ENCODE data around the gene NFYC.

NFYC gene

GRCh38 chr1:40799351-40799867 is 107.9 kb downstream of the NFYC start:
- peak in 1 of 2 experiments; percentile 5 for DNase-seq (ENCODE audit: low read depth in 1 of 2, low spot score in 1 of 2)
- in situ Hi-C loops (cut with HindIII; ENCODE audit: low pct_unique_long_range_greater_than_20kb, low sequenced_read_pairs) = no loop called here
- TF ChIP-seq JUND (IDR thresholded peaks at IDR 0.05; ENCODE audit: low read depth) = no peak

DNA sequence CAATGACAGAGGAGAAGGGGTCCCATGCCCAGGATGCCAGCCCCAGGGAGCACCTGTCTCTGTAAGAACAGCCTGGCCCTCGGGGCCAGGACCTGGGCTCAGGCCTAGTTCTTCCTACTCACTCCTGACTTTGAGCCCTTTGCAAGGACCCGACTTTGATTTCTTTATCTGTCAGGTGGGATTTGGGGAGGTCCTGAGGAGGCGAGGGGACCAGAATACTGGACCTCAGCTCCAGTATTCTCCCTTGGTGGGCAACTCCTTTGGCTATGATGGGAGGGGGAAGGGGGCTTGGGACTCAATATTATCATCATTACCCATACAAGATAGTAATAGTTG is 110.2 kb downstream of the NFYC start:
- in situ Hi-C loops (cut with HindIII; ENCODE audit: low pct_unique_long_range_greater_than_20kb, low sequenced_read_pairs) = no loop called here
- DNase-seq (ENCODE audit: low read depth in 1 of 2, low spot score in 1 of 2) = no peak
- no peak for TF ChIP-seq JUND (IDR thresholded peaks at IDR 0.05; ENCODE audit: low read depth)

- no peak for TF ChIP-seq JUND (IDR thresholded peaks at IDR 0.05; ENCODE audit: low read depth)
- in situ Hi-C loops (cut with HindIII; ENCODE audit: low pct_unique_long_range_greater_than_20kb, low sequenced_read_pairs) = no loop called here
- peak in 1 of 2 experiments; percentile 88 for DNase-seq (ENCODE audit: low read depth in 1 of 2, low spot score in 1 of 2)
Measured at GRCh38 chr1:40802078-40802741, 110.7 kb downstream of the NFYC start.

DNA sequence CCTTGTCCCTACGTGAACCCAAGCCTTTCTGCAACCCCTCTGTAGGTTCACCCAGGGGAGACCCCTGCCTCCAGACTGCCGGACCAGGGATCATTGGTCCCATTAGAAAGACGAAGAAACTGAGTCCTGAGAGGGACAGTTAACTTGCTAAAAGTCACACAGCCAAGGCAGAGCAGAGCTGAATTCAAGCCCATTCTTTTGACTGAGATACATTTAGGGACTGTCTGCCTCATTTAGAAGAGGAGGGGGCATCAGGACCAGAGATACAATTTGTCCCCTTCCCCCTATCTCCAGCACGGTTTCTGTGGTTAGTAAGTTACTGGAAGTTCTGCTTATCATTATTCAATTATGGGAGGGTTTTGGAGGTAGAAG is 111.2 kb downstream of the NFYC start:
- in situ Hi-C loops (cut with HindIII; ENCODE audit: low pct_unique_long_range_greater_than_20kb, low sequenced_read_pairs) = no loop called here
- DNase-seq (ENCODE audit: low read depth in 1 of 2, low spot score in 1 of 2) = no peak
- no peak for TF ChIP-seq JUND (IDR thresholded peaks at IDR 0.05; ENCODE audit: low read depth)

- in situ Hi-C loops (cut with HindIII; ENCODE audit: low pct_unique_long_range_greater_than_20kb, low sequenced_read_pairs) = no loop called here
- no peak for DNase-seq (ENCODE audit: low read depth in 1 of 2, low spot score in 1 of 2)
- TF ChIP-seq JUND (IDR thresholded peaks at IDR 0.05; ENCODE audit: low read depth) = no peak
Measured at GRCh38 chr1:40803447-40803846, 111.9 kb downstream of the NFYC start.

DNA sequence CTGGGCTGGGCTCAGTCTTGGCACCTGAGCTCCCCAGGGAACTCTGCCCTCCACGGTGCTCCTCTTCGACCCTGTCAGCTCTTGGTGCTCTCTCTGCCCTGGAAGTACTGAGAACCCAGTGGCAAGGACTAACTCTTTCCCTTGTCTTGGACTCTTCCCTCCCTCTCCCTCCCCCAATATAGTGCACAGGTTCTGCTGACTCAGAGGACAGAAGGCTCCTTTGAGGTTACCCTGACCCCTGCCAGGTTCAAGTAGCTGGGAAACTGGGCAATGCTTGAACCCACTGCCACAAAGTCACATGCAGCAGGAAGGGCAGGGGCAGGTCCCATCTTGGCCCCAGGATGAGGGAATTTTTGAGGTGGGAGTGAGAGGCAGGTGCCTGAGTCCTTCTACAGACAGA is 112.4 kb downstream of the NFYC start:
- TF ChIP-seq JUND (IDR thresholded peaks at IDR 0.05; ENCODE audit: low read depth) = no peak
- in situ Hi-C loops (cut with HindIII; ENCODE audit: low pct_unique_long_range_greater_than_20kb, low sequenced_read_pairs) = no loop called here
- no peak for DNase-seq (ENCODE audit: low read depth in 1 of 2, low spot score in 1 of 2)

GRCh38 chr1:40806240-40806639 is 114.7 kb downstream of the NFYC start:
- DNase-seq (ENCODE audit: low read depth in 1 of 2, low spot score in 1 of 2) = no peak
- in situ Hi-C loops (cut with HindIII; ENCODE audit: low pct_unique_long_range_greater_than_20kb, low sequenced_read_pairs) = no loop called here
- no peak for TF ChIP-seq JUND (IDR thresholded peaks at IDR 0.05; ENCODE audit: low read depth)

GRCh38 chr1:40806731-40807695 is 115.5 kb downstream of the NFYC start:
- no peak for TF ChIP-seq JUND (IDR thresholded peaks at IDR 0.05; ENCODE audit: low read depth)
- in situ Hi-C loops (cut with HindIII; ENCODE audit: low pct_unique_long_range_greater_than_20kb, low sequenced_read_pairs) = no loop called here
- no peak for DNase-seq (ENCODE audit: low read depth in 1 of 2, low spot score in 1 of 2)

DNA sequence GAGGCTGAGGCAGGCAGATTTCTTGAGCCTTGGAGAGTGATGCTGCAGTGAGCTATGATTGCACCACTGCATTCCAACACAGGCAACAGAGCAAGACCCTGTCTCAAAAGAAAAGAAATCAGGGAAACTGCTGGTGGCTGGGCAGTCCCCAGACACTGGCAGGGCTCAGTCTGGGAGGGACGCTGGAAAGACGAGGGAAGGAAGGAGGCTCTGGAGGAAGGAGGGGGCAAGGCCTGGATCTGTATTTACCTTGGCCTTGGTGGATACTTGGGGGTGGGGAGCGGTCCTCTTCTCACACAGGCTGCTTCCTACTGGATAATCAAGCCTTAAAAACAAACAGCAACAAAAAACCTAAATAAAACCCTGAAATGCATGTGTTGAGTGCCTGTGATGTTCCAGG is 116.5 kb downstream of the NFYC start:
- no peak for TF ChIP-seq JUND (IDR thresholded peaks at IDR 0.05; ENCODE audit: low read depth)
- in situ Hi-C loops (cut with HindIII; ENCODE audit: low pct_unique_long_range_greater_than_20kb, low sequenced_read_pairs) = no loop called here
- no peak for DNase-seq (ENCODE audit: low read depth in 1 of 2, low spot score in 1 of 2)

- no peak for TF ChIP-seq JUND (IDR thresholded peaks at IDR 0.05; ENCODE audit: low read depth)
- in situ Hi-C loops (cut with HindIII; ENCODE audit: low pct_unique_long_range_greater_than_20kb, low sequenced_read_pairs) = no loop called here
- no peak for DNase-seq (ENCODE audit: low read depth in 1 of 2, low spot score in 1 of 2)
Measured at GRCh38 chr1:40808444-40808843, 116.9 kb downstream of the NFYC start.

GRCh38 chr1:40808909-40809308 is 117.4 kb downstream of the NFYC start:
- in situ Hi-C loops (cut with HindIII; ENCODE audit: low pct_unique_long_range_greater_than_20kb, low sequenced_read_pairs) = no loop called here
- DNase-seq (ENCODE audit: low read depth in 1 of 2, low spot score in 1 of 2) = no peak
- no peak for TF ChIP-seq JUND (IDR thresholded peaks at IDR 0.05; ENCODE audit: low read depth)

DNA sequence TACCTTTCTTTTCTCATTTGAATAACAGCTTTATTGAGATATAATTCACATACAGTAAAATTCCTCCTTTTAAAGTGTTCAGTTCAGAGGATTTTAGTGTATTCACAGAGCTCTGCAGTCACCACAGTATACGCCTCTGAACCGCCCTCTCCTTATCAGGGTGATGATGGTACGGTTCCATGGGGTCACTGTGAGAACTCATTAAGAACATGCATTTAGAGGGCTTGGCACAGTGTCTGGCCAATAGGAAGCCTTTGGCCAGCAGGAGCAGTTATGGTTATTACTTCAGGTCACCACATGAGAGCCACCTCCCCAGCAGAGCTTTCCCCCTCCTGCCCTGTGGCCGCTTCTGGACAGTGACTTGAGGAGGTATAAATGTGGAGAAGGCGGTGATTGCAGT is 119.4 kb downstream of the NFYC start:
- DNase-seq (ENCODE audit: low read depth in 1 of 2, low spot score in 1 of 2) = no peak
- in situ Hi-C loops (cut with HindIII; ENCODE audit: low pct_unique_long_range_greater_than_20kb, low sequenced_read_pairs) = no loop called here
- TF ChIP-seq JUND (IDR thresholded peaks at IDR 0.05; ENCODE audit: low read depth) = no peak

DNA sequence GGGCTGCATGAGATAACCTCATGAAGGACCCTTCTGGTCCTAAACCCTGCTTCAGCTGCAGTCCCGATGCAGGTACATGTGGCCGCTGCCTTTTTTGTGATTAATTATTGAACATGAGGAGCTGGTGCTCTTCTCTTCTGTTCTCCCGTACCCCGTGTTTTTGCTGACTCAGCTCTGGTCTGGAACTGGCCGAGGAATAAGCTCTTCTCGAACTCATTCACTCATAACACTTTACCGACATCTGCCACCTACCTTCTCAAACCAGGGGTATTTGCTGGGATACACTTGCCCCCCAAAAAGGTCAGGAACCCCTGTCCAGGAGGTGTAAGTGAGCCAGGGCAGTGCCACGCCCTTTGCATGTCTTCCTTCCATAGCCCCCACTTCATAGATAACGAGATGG is 123.9 kb downstream of the NFYC start:
- in situ Hi-C loops (cut with HindIII; ENCODE audit: low pct_unique_long_range_greater_than_20kb, low sequenced_read_pairs) = no loop called here
- TF ChIP-seq JUND (IDR thresholded peaks at IDR 0.05; ENCODE audit: low read depth) = no peak
- no peak for DNase-seq (ENCODE audit: low read depth in 1 of 2, low spot score in 1 of 2)
